GM21576 (cell line): ENCODE results near the gene ARHGAP12.

Source experiments
- ATAC-seq: cut with Tn5 transposase; IDR thresholded peaks from one replicate; pipeline ENCODE4 v1.9.1; 2021; ENCODE audit warnings: mild to moderate bottlenecking, moderate library complexity; ENCODE audit not compliant: unreplicated experiment

The ARHGAP12 gene

GRCh38 chr10:31829776-31830175 is 98.9 kb downstream of the ARHGAP12 start:
- no peak for ATAC-seq

- no peak for ATAC-seq
Observed at GRCh38 chr10:31823358-31823757, 105.3 kb downstream of the ARHGAP12 start.

DNA sequence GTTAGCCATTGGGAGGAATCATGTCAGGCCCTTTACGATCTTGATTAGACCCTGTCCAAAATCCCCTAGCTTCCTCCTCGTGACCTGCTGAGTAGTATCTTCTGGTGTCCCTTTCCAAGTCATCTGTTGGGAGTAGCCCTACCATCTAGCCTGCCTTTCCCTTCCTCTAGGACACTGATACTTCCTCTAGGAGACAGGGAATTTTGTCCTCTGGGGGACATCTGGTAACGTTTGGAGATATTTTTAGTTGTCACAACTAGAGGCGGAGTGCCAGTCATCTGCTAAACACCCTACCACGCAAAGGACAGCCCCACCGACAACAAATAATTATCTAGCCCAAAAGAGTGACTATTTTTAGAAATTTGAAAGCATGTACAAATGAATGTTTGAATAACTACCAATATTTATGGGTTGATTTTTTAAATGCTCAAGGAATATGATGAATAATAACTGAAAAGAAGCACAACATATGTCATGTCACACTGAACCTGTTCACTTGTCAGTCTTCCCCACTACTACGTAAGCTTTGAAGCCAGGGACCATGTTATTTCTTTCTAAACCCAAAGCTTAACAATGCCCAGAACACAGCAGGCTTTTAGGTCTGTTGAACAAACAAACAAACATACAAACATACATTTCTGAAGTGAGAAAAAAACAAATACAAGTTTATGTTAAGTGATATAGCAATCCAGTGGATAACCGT is 105.9 kb downstream of the ARHGAP12 start:
- no peak for ATAC-seq

GRCh38 chr10:31822150-31822549 is 106.5 kb downstream of the ARHGAP12 start:
- ATAC-seq = no peak

DNA sequence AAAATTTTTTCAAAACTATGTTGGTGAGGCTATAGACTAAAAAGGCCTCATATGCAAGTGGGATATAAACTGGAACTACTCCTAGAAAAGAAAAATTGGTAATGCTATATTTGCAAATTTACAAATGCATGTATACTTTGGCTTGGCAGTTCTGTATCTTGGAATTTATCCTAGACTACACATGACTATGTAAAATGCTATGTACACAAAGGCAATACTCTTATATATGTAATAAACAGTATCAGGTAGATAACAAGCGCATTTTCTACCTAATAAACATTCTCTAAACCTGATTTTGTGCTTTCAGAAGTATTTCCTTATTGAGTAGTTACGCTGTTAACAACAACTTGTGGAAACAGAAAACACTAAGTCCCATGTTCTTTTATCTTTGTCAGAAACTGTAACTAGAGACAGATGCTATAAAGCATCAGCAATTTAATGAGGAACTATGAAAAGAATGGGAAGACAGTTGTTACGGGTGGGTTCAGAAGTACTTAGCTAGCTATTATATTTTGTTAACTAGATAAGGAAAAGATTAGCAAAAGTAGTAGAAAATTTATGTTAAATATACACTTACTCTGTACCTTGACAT is 107.8 kb downstream of the ARHGAP12 start:
- no peak for ATAC-seq

DNA sequence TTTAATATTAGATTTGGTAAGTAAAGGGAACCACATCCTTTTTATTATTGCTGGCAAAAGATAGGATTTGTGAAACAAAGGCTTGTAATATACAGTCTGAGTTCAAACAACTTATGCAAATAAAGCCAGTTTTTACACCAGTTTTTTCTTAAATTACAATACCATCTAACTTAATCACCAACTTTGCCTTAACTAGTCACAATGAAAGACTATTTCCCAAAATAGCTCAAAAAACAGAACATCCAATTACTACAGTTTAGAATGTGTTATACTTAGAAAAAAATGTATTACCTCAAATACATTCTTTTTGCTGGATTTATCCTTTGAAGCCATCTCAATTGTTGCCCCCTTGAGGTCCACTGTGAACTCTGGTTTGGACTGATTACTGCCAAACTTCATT is 108.5 kb downstream of the ARHGAP12 start:
- ATAC-seq = no peak

DNA sequence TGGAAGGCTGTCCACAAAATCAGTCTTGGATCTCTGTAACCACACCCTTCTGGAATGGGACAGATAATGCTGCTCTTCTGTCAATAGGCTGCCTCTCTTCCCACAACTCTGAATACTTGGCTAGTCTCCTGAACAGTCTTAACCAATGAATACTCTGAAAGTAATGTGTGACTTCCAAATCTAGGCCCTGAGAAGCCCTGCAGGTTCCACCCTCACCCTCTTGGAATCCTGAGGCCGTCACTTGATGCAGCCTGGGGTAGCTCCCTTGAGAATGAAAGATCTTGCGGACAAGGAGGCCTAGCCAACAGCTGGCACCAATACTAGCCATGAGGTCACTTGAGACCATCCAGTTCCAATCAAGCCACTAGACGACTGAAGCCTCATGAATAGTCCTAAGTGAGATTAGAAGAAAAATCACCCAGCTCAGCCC is 109.2 kb downstream of the ARHGAP12 start:
- no peak for ATAC-seq

GRCh38 chr10:31816318-31816717 is 112.3 kb downstream of the ARHGAP12 start:
- ATAC-seq = no peak

GRCh38 chr10:31808258-31809218 is 120.1 kb downstream of the ARHGAP12 start:
- ATAC-seq = peak; percentile 53

DNA sequence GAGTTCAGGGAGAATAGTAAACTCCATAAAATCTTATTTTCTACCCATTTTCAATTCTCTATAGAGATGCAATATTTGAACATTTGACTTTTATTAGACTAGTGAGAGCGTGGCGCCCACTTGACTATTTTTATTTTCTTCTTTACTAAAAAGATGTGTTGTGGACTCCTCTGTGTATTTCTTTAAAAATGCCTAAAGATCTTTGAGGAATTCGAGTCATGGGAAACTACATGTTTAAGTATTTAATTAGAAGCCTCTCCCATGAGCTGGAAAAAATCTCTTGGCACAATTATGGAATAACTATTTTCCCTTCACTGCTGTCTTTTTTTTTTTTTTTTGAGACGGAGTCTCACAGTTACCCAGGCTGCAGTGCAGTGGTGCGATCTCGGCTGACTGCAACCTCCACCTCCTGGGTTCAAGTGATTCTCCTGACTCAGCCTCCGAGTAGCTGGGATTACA is 124.2 kb downstream of the ARHGAP12 start:
- no peak for ATAC-seq

- ATAC-seq = no peak
Observed at GRCh38 chr10:31803606-31804351, 124.9 kb downstream of the ARHGAP12 start.

DNA sequence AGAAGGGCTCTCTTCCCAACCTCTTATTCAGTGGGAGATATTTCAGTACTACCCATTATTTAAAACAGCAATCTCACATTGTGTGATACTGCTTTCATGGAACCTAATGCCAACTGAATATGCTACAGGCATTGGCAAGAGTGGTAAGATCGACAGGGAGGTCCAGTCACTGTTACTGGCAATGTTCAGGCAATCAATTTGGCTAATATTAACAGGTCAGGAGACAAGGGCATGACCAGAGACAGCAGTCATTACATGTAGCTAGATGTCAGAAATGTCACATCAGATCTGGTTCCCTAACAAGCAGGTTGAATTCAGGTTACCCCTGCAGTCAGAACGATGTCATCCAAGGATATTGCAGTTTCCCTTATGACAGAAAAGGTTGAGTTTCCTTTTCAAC is 129.4 kb downstream of the ARHGAP12 start:
- ATAC-seq = no peak

- no peak for ATAC-seq
Observed at GRCh38 chr10:31792745-31793144, 135.9 kb downstream of the ARHGAP12 start.

DNA sequence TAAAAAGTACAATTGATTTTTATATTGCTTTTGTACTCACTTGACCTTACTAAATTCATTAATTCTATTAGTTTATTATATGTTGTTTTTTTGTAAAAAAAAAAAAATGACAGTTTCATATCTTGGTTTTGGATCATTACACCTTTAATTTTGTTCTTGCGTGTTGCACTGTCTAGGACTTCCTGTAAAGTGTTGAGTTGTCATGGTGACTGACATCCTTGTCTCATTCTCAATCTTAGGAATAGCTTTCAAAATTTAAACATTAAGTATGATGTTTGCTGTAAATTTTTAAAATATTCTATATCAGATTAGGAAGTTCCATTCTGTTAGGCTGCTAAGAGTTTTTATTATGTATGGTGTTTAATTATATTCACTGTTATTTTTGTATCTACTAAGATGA is 139.1 kb downstream of the ARHGAP12 start:
- no peak for ATAC-seq

- no peak for ATAC-seq
Observed at GRCh38 chr10:31782701-31783100, 145.9 kb downstream of the ARHGAP12 start.

DNA sequence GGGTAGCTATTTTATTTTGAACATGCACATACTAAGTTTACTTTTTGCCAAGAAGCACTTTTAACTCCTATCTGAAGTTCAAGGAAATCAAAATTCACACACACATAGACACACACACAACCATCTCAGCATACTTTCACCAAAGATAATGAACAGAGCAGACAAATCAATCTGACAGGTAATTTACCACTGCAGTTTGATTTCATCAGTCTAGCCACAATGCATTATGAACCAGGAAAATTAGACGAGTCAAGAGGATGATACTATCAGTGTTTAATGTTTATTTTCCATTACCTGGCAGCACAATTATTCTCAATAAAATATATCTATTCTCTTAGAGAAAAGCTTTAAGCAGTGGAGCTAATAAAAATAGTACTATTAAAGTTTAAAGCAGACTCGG is 147.9 kb downstream of the ARHGAP12 start:
- no peak for ATAC-seq

GRCh38 chr10:31778627-31779026 is 150.0 kb downstream of the ARHGAP12 start:
- ATAC-seq = no peak

GRCh38 chr10:31776159-31776558 is 152.5 kb downstream of the ARHGAP12 start:
- no peak for ATAC-seq

GRCh38 chr10:31774928-31775650 is 153.5 kb downstream of the ARHGAP12 start:
- ATAC-seq = no peak

- no peak for ATAC-seq
Observed at GRCh38 chr10:31774299-31774900, 154.2 kb downstream of the ARHGAP12 start.
